GM18517 (cell line): ENCODE results near the gene PSMB11.
"Not testable (repeated sequence)": the region's sequence is repeated elsewhere in the genome, so short reads cannot be mapped to it uniquely, and the experiment has no call there.

Experiments
- ATAC-seq: cut with Tn5 transposase; IDR thresholded peaks from one replicate; pipeline ENCODE4 v1.9.1; 2021; ENCODE audit warnings: mild to moderate bottlenecking, moderate library complexity; ENCODE audit not compliant: unreplicated experiment

The PSMB11 gene, protein sequence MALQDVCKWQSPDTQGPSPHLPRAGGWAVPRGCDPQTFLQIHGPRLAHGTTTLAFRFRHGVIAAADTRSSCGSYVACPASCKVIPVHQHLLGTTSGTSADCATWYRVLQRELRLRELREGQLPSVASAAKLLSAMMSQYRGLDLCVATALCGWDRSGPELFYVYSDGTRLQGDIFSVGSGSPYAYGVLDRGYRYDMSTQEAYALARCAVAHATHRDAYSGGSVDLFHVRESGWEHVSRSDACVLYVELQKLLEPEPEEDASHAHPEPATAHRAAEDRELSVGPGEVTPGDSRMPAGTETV

DNA sequence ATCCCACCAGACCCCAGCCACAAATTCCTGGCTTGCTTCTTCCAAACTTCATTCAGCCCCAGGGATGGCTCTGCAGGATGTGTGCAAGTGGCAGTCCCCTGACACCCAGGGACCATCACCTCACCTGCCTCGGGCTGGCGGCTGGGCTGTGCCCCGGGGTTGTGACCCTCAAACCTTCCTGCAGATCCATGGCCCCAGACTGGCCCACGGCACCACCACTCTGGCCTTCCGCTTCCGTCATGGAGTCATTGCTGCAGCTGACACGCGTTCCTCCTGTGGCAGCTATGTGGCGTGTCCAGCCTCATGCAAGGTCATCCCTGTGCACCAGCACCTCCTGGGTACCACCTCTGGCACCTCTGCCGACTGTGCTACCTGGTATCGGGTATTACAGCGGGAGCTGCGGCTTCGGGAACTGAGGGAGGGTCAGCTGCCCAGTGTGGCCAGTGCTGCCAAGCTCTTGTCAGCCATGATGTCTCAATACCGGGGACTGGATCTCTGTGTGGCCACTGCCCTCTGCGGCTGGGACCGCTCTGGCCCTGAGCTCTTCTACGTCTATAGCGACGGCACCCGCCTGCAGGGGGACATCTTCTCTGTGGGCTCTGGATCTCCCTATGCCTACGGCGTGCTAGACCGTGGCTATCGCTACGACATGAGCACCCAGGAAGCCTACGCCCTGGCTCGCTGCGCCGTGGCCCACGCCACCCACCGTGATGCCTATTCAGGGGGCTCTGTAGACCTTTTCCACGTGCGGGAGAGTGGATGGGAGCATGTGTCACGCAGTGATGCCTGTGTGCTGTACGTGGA, at the start of gene PSMB11:
PSMB11 (plus strand) TSS at position 51 of the 804 bp plus-strand sequence; CDS start at position 65, 14 bp downstream.
- ATAC-seq = no peak

DNA sequence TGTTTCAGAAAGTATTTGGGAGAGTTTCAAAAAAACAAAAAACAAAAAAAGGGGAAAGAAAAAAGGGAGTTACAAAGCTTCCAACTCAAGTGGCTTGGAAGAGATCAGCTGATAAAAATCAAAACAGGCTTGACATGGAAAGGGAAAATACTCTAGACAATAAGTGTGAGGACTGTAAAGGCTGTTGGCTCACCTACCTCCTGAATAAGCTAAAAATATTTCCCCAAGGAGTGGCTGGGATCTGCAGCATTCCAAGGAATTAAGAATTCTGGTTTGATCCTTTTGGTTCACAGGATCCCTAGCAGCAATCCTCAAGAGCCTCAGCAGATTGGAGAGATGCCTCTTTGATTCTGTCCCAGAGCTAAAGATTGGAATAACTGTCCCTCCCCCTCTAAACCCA, 48.5 kb upstream of the PSMB11 start:
- no peak for ATAC-seq

DNA sequence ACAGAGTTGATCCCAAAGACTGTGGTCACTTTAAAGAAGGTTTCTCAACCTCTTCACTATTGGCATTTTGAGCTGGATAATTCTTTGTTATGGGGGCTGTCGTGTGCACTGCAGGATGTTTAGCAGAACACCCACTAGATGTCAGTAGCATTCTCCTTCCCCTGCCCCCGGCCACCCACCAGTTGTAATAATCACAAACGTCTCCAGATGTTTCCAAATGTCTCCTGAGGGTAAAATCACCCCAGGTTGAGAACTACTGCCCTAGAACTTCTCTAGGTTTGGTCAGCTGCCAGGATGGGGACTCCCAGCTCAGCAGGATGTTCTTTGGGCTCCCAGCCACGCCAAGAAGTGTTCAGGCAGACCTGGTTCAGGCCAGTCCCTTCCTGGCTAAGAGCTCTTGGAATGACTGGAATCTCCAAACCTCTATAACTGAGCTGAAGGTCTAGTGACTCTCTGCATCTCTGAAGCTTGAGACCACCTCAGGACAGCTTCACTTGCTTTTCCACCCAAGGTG, 47.2 kb upstream of the PSMB11 start:
- no peak for ATAC-seq

DNA sequence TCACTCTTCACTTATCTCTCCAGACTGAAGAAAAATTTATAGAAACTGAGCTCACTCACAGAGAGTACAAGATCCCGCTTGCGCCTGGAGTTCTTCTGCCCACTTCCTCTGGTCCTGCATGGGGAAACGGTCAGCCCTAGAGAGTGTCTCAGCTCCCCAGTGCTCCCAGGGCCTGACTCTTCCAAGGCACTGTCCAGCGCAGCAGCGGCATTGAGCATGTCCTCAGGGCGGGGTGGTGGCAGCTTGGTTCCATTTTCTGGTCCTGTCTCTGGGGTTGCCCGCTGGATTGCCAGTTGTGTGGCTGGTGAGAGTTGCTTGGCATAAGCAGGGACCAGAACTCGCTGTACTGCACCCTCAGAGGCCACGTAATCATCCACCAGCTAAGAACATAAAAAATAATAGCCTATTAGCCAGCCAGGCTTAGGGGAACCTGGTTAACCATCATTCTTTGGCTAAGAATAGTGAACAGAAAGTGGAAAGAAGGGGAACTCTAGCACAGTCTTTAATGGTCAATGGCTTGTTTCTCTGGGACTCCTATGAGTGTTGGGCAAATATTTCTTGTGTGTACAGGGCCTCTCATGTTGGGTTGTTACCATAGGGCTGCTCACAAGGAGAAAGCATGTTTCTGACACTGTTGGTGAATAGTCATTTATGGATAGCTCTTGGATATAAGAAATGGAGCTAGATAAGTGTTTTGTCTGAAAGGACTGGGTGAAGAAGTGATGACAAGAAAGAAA, 46.0 kb upstream of the PSMB11 start:
- no peak for ATAC-seq

DNA sequence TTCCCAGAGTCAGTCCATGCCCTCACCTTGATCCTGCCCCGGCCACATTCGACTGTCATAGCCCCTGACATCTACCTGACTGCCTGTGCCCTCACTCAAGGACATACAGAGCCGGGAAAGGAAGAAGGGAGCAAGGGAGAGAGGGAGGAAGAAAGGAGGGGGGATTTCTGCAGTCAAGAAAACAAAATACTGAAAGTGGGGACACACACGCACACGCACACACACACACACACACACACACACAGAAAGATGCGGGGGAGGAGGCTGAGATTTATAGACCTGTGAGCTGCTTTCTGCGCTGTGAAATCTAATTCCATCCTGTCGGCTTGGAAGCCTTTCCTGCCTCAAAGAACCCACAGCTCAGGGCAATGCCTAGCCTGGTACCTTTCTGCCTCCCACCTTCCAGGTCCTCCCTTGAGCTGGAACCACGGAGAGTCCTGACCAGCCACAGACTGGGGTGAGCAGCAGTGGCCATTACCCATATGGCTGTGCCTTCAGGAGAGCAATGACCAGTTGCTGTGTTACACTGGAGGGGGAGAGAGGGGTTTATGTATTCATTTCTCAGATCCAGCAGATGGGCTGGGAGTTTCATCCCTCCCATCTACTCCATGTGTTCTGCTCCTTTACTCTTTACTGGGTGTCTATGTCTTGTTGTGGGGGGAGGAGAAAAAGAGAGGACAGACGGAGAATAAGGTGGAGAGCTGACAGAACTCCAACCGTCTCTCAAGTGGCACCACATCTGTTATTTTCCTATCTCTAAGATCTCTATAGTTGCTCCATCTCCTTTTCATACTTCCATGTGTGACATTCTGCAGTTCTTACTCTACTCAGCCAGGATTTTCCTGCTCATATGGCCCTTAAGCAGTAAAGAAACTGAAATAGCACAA, 45.0 kb upstream of the PSMB11 start:
- ATAC-seq = no peak

DNA sequence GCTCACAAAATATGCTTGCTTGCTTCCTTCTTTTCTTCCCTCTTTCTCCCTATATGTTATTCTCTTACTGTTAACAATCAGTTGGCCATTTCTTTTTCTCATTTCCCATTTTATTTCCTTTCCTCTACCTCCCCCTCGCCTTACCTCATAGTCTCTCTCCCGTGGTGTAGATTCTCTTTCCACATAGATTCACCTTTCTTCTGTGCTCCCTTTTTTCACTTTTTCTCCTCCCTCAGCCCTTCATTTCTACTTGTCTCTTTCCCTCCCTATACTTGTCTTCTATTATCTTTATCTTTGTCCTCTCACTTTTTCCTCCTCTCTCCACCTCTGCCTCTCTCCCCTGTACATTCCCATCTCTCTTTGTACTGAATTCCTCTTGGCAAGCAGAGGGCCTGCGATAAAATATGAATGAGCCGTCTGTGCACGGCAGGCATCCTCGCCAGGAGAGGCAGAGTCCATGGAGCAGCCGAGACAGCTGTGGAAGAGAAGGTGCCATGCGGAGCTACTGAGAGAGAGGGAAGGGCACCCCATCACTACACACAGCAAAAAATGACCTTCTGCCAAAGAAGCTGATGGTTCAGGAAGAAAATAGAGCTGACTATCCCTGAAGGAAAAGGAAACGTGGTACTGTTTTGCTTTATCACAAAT, 44.2 kb upstream of the PSMB11 start:
- ATAC-seq = no peak

DNA sequence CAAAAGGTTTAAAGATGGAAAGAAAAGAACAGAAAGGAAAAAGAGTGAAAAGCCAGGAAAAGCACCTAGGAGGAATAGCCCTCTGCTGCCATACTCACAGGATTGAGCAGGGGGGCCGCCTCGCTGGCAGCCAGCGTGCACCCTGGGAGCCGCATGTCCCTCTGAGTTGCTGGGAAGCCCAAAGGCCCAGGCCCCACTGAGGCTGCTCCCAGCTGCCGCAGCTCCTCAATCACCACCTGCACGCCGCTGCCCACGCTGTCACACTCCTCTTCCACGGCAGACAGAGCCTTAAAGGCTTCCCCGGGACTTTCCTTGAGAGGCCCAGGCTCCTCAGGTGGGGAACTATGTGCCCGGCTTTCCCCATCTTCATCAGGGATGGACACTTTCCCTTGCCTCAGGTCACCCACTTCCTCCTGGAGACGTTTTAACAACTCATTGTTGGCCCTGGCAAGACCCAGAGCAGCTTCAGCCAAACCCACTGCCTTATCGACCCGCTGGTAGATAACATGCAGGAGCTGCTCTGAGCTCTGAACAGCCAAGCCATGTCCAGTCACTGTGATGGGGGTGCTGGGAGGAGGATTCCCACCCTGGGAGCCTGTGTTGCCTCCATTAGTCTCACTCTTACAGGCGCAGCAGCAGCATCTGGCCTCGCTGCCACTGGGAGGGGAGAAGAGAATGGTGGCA, 43.5 kb upstream of the PSMB11 start:
- ATAC-seq = no peak

DNA sequence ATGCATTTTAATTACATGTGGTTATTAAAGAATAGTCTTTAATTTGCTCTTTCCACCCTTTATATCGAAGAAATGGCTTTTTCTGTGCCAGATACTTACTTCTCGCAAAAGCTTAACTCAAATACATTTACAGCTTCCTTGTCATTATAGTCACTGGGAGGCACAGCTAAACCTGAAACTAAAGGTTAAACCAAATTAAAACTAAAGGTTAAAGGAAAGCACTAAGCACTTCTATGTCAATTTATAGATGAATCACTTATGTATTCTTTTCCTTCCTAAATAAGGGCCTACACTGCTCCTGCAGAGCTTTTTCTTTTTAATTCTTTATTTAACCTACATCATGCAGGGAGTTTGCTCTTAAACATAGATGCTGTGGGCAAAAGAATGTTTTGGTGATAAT, 41.2 kb upstream of the PSMB11 start:
- no peak for ATAC-seq

DNA sequence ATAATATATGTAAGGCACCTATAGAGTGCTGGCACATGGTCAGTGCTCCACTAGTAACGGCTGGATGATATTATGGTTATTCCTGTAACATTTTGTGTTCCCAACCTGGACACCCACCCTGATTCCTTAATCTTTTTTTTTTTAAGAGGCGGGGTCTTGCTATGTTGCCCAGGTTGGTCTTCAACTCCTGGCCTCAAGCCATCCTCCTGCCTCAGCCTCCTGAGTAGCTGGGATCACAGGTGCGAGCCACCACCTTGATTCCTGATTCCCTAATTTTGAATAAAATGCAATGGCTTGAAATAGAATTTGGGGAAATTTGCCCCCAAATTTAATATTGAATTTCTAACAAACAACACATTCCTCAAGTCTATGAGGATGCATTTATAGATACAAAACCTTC, 39.4 kb upstream of the PSMB11 start:
- ATAC-seq = no peak

DNA sequence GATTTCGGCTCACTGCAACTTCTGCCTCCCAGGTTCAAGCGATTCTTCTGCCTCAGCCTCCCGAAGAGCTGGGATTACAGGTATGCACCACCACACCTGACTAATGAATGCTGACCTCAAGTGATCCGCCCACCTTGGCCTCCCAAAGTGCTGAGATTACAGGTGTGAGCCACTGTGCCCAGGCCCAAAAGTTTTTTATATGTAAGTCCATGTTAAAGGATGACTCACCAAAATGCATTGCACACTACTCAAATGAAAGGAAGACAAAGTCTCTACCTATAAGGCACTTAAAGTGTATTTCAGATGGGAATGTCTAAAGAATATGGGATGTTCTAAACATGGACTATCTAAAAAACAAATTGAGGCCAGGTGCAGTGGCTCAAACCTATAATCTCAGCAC, 37.7 kb upstream of the PSMB11 start:
- ATAC-seq = not testable (repeated sequence)

DNA sequence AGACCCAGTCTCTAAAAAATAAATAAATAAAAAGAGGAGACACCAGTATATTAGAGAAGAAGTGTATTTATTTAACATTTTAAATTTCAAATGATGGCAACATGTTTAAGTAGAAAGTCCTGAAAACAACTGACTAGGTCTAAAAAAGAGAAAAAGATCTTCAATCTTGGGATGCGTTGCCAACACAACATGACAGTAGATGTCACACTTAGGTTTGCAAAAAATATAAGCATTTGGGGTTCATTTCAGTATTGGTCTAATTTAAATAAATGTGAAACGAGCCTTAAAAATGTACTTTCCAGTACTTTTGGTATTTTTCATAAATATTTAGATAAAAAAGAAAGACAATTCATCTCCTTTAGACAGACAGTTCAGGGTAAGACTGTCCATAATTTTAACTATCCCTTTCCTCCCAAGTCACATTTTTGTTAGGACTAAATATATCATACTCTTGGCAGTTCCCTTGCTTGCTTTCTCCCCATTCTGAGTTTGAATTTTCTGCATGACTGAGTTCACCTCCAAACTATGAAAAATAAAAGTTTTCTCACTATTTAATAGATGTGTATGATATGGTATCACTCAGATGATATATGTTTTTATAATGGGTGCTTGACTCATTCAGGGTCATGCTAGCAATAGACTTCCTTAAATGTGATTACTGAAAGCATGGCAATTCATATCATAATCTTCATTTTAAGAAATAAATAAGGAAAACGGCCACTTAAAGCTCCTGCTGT, 36.4 kb upstream of the PSMB11 start:
- no peak for ATAC-seq

DNA sequence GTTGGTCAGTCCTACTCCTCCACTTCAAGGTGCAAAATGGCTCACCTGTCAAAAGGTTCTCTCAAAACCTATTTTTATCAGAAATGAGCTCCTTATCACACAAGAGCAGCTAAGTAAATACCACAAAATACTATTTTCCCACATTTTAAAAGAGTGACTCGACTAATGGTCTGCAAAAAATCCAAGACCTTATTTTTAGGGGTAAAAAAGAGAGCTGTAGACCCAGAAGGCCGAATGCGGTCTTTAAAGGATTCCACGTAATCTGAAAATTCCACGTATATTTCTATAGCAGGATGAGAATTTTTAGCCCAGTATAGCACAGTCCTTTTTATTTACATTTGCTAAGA, 35.9 kb upstream of the PSMB11 start:
- ATAC-seq = no peak

DNA sequence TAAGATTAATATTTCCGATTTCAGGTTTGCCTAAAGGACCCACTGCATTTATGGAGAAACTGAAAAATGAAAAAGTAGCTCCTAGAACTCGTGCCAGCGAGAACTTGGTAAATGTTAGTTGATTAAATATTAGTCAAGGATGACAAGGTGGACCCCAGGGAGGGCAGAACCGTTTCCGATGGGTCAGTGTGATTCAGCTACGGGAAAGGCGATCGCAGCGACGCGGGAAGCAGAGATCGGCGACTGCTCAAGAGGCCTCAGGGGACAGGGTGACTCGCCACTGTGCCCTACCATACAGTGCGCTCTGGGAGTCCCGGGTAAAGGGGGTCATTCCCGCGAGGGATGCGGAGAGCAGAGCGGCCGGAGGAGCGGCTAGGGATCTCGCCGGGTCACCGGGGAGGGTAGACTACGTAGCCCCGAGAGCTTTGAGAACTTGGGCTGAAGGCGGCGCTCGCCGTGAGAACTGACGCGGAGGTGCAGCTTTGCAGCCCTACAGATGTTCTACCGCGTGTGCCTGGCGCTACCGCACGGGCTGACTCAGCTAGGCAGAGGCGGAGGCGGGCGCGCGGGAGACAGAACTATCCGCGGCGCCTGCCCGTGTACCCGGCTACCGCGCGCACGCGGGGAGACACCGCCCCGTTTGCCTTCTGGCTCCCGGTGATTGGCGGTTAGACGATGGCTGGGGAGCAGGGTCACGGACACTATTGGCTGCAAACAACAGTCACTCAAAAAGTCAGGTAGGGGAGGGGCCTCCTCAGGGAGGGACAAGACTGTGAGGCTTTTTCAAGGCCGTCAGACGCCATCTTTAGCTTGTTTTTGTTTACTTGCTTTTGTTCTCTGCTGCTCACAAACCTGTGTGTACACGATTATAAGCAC, 35.2 kb upstream of the PSMB11 start:
- ATAC-seq = peak; percentile 90

DNA sequence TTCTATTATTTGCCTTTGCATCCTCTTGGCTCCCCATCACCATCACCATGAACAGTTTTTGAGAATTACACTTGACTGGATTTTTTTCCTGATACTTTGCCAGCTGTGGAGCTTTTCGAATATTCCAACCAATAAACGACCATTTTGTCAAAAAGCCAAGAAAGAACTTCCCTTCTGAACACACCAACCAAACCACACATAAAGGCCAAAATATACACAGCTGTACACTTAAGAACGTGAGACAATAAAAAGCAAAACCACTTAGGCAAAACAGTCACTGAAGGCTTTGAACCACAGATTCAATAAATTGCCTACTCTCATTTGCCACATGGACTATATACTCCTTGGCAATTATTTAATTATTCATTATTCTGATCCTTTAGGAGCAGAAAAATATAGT, 33.2 kb upstream of the PSMB11 start:
- ATAC-seq = no peak

DNA sequence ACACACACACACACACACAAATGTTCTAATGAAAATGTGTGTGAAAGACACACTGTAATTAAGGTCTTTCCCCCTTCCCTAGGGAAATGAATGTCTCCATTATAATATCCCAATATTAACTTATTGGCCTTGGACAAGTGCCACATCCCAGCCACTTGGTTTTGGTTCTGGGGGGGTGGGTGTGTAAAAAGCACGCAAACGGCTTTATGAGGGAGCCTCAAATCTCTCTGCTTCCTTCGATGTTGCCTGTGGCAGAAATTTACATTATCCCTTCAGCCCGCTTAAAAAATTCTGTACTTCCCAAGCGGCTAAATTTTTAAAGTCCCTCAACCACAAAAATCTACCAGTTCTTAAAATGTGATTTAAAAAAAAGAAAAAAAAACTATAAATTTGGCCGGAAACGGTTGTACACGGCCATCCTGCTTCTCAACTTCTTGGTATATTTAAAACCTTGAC, 32.5 kb upstream of the PSMB11 start:
- ATAC-seq = no peak

DNA sequence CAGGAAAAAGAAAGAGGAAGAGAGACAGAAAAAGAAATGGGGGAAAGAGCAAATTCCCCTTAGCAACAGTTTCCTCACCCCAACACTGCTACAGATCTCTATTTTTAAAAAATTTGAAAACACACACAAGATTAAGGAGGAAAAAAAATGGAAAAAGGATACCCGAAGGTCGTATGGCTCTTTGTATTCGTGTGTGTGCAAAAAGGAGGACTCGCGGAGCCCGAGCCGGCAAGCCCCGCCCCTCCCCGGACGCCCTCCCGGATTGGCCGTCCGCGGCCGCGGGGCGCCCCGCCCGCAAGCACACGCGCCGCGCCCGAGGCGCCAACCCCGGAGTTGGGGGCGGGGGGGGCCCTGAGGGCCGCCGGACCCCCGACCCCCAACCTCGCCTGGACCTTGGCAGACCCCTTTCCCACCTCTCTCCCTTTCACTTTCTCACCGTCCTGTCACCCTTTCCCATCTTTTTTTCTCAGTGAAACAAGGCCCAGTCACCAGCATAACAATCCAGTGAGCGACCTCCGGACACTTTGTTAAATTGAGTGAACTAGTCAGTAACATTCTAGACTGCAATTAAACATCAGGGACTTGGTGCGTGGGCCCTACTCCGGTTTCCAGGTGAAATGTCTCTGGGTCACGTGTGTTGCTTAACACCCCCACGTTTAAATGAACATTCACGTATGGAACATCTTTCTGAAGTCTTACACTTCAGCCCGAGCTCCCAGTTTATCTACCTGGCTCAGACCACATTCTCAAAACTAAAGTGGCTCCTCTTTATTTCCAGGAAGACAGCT, 31.9 kb upstream of the PSMB11 start, which contains the start of gene C14orf93:
C14orf93 (minus strand) TSS at position 205 of the 788 bp plus-strand sequence. CDS start 11,120 bp downstream, outside the sequence.
- ATAC-seq = no peak
